DOHH2 (cell line): Measurements from ENCODE around the gene ULBP2.

Experiments
- H3F3A ChIP-seq: fragments of 200-600 bp; sonication (generic), shearing (Covaris generic); 2 replicates; pipeline ENCODE4 v1.6.0; 2016; ENCODE audit warnings: antibody characterized with exemption, mild to moderate bottlenecking; ENCODE audit not compliant: control insufficient read depth, insufficient read depth
- H3K27ac ChIP-seq: fragments of 200-600 bp; sonication (generic); 2 replicates; pipeline ENCODE4 v1.5.1; 2014; ENCODE audit warnings: low read depth, mild to moderate bottlenecking, low read length, moderate library complexity
- H3K27me3 ChIP-seq: fragments of 200-600 bp; sonication (generic); 2 replicates; pipeline ENCODE4 v1.6.1; 2014; ENCODE audit warnings: mild to moderate bottlenecking, low read length, mixed read lengths; ENCODE audit not compliant: control insufficient read depth
- H3K36me3 ChIP-seq: fragments of 200-600 bp; sonication (generic); 2 replicates; pipeline ENCODE4 v1.6.1; 2014; ENCODE audit warnings: mild to moderate bottlenecking, low read length, moderate library complexity, mixed read lengths; ENCODE audit not compliant: control insufficient read depth
- H3K4me1 ChIP-seq: fragments of 200-600 bp; sonication (generic); 2 replicates; pipeline ENCODE4 v1.6.1; 2014; ENCODE audit warnings: mild to moderate bottlenecking, low read length, mixed read lengths; ENCODE audit not compliant: control insufficient read depth
- H3K4me2 ChIP-seq: fragments of 200-600 bp; sonication (generic); 2 replicates; pipeline ENCODE4 v1.6.0; 2014; ENCODE audit warnings: mild to moderate bottlenecking, low read length, moderate library complexity
- H3K4me3 ChIP-seq: fragments of 200-600 bp; sonication (generic); 2 replicates; pipeline ENCODE4 v1.5.1; 2014; ENCODE audit warnings: mild to moderate bottlenecking, low read length, mixed read lengths
- H3K79me2 ChIP-seq: fragments of 200-600 bp; sonication (generic); 2 replicates; pipeline ENCODE4 v1.6.1; 2014; ENCODE audit warnings: mild to moderate bottlenecking, low read length, mixed read lengths; ENCODE audit not compliant: control insufficient read depth
- H3K9me2 ChIP-seq: fragments of 200-600 bp; sonication (generic); replicated peaks from 2 replicates; pipeline ENCODE4 v1.6.1; 2014; ENCODE audit warnings: mild to moderate bottlenecking, low read length, mixed read lengths; ENCODE audit not compliant: control insufficient read depth
- H3K9me3 ChIP-seq: fragments of 200-600 bp; sonication (generic); 2 replicates; pipeline ENCODE4 v1.6.1; 2014; ENCODE audit warnings: antibody characterized with exemption, low read length, mixed read lengths; ENCODE audit not compliant: control insufficient read depth, insufficient read depth
- H4K20me1 ChIP-seq: fragments of 200-600 bp; sonication (generic); 2 replicates; pipeline ENCODE4 v1.6.0; 2014; ENCODE audit warnings: low read depth, mild to moderate bottlenecking, antibody characterized with exemption, low read length, moderate library complexity; ENCODE audit not compliant: control insufficient read depth, insufficient read depth
- CTCF ChIP-seq: fragments of 200-600 bp; sonication (generic); IDR thresholded peaks from one replicate; pipeline ENCODE4 v1.5.1; 2014; ENCODE audit warnings: antibody characterized with exemption, mild to moderate bottlenecking, low read depth, low read length; ENCODE audit not compliant: poor library complexity, severe bottlenecking
- EZH2phosphoT487 ChIP-seq: fragments of 200-600 bp; sonication (generic); IDR thresholded peaks from 2 replicates; pipeline ENCODE4 v1.6.1; 2017; ENCODE audit warnings: borderline replicate concordance, mild to moderate bottlenecking, antibody characterized with exemption, low read length, moderate library complexity, mixed read lengths

ULBP2 gene

GRCh38 chr6:149896491-149896890, 45.3 kb upstream of the ULBP2 start:
- Histone ChIP-seq H3K4me1 (peaks cover 29% of the 10 kb centered on the region), H3K4me2 (no peak overlapping the region), H3K27ac (no peak overlapping the region), H3K9me3 (peaks cover 3% of the 10 kb centered on the region; the same call in 1 of the 2 replicates), H3K36me3 (no peaks in the 10 kb centered on the region), H3K79me2 (no peaks in the 10 kb centered on the region), H3K9me2 (no peaks in the 10 kb centered on the region), H4K20me1 (no peaks in the 10 kb centered on the region), H3K4me3 (no peak overlapping the region), H3K27me3 (no peaks in the 10 kb centered on the region; the same call in 1 of the 2 replicates), H3F3A (no peaks in the 10 kb centered on the region)
- TF ChIP-seq EZH2phosphoT487 (no peak), CTCF (no peak)

GRCh38 chr6:149897015-149897697, 44.7 kb upstream of the ULBP2 start:
- Histone ChIP-seq H3K27me3 (peaks cover 2% of the 10 kb centered on the region; the same call in 1 of the 2 replicates), H3K9me3 (no peaks in the 10 kb centered on the region), H3K4me1 (peaks cover 24% of the 10 kb centered on the region), H3K4me3 (no peak overlapping the region), H4K20me1 (no peaks in the 10 kb centered on the region), H3K4me2 (no peak overlapping the region), H3K9me2 (no peaks in the 10 kb centered on the region), H3K36me3 (no peaks in the 10 kb centered on the region), H3K27ac (no peak overlapping the region), H3K79me2 (no peaks in the 10 kb centered on the region), H3F3A (no peaks in the 10 kb centered on the region)
- TF ChIP-seq EZH2phosphoT487, result no peak
- no peak for TF ChIP-seq CTCF

GRCh38 chr6:149897855-149898744, 43.7 kb upstream of the ULBP2 start, which contains the start of gene RAET1E:
TSS of gene RAET1E (minus strand) at chr6:149898113. CDS start at chr6:149890901, 7,212 bp downstream.
- TF ChIP-seq EZH2phosphoT487 (no peak), CTCF (peak; percentile 34)
- Histone ChIP-seq H4K20me1 (no peaks in the 10 kb centered on the region), H3K4me2 (no peak within 1 kb of the TSS), H3K27me3 (peaks cover 4% of the 10 kb centered on the region; the same call in 1 of the 2 replicates), H3F3A (no peaks in the 10 kb centered on the region), H3K27ac (no peak within 1 kb of the TSS), H3K4me1 (peaks cover 14% of the 10 kb centered on the region), H3K4me3 (no peak within 1 kb of the TSS), H3K36me3 (no peaks in the 10 kb centered on the region), H3K9me3 (no peaks in the 10 kb centered on the region), H3K79me2 (no peaks in the 10 kb centered on the region), H3K9me2 (no peaks in the 10 kb centered on the region)
